ENCODE data around the gene TBL2.
A peak's percentile ranks its signal among the peaks of the same experiment; 100 is the strongest.
"Not testable (repeated sequence)": the region's sequence is repeated elsewhere in the genome, so short reads cannot be mapped to it uniquely, and the experiment has no call there.

Gene TBL2

GRCh38 chr7:73535918-73536317 is 42.5 kb downstream of the TBL2 start:
- not testable (repeated sequence) for ATAC-seq

GRCh38 chr7:73533742-73534141 is 44.6 kb downstream of the TBL2 start:
- ATAC-seq (no peak), DNase-seq (no peak)

More at GRCh38 chr7:73535918-73536317, 42.5 kb downstream of the TBL2 start:
- DNase-seq = not testable (repeated sequence)

- ATAC-seq = no peak
- DNase-seq = no peak
Observed at GRCh38 chr7:73532224-73532623, 46.2 kb downstream of the TBL2 start.

DNA sequence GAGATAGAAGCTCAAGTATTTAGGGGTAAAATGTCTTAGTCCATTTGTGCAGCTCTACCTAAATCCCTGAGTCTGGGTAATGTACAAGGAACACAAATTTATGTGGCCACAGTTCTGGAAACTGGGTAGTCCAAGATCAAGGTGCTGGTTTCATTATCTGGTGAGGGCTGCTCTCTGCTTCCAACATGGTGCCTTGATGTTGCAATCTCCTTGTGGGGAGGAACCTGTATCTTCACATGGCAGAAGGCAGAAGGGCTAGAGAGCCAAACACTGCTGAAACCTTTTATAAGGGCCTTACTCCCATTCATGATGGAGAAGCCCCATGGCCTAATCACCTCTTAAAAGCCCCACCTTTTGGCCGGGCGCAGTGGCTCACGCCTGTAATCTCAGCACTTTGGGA is 47.6 kb downstream of the TBL2 start:
- ATAC-seq = no peak
- DNase-seq = no peak

- no peak for ATAC-seq
Observed at GRCh38 chr7:73526896-73527821, 51.2 kb downstream of the TBL2 start.

DNA sequence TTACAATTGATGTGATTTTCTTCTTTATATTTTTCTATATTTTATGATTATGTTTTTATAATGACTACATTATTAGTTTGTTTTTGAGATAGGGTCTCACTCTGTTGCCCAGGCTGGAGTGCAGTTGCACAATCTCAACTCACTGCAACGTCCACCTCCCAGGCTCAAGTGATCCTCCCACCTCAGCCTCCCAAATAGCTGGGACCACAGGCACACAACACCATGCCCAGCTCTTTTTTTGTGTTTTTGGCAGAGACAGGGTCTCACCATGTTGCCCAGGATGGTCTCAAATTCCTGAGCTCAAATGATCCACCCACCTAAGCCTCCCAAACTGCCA is 52.3 kb downstream of the TBL2 start:
- DNase-seq, ATAC-seq: not testable (repeated sequence)

More at GRCh38 chr7:73526896-73527821, 51.2 kb downstream of the TBL2 start:
- no peak for DNase-seq

- ATAC-seq (peak; percentile 94), DNase-seq (peak; percentile 98)
Observed at GRCh38 chr7:73522105-73522872, 56.1 kb downstream of the TBL2 start, which contains the start of gene BAZ1B. Gene BAZ1B, minus strand, starts transcription at chr7:73522293. Its CDS starts 360 bp downstream, at chr7:73521933.

- ATAC-seq (peak; percentile 53), DNase-seq (peak; percentile 72)
Observed at GRCh38 chr7:73521636-73522104, 56.7 kb downstream of the TBL2 start.

DNA sequence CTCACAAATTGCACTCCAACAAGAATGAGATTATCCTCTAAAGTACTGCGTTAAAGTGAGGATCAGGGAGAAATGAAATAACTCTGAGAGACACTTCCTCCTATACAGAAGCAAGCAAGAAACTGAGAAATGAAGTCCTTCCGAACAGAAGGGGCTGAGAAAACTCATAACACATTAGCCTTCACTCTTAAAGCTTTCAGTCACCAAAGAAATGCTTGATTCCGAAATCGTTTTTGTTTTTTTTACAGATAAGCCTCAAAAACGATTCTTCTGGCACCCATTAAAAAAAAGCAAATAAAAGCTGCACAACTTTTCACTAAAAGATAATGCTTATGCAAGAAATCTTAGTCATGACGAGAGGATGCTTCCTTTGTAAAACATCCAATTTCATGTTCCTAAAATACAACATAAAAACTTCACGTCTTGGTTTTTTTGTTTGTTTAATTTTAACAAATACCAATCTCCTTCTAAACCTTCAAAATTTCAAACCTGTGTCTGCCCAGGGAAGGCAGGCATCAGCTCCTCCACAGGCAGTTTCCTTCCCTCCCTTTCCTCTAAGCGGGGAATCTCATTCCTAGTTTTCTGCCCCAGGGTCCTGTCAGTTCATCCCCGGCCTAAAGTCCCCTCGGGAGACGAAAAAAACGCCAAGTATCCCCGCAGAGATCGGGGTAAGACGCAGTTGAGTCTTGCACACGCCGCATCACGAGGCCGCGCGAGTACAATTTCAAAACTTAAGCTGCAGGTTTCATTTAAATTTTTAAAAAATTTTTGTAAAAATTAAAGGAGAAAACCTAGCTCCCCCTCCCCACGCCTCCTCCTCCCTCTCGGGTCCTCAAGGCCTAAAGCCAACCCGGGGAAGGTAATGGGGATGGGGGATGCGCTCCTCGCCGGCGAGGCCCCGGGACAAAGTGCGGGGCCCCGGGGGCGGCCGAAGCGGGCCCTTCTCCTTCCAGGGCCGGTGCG is 57.4 kb downstream of the TBL2 start:
- DNase-seq (peak; percentile 40), ATAC-seq (no peak)

- ATAC-seq = no peak
- DNase-seq = peak; percentile 37
Observed at GRCh38 chr7:73519867-73520672, 58.3 kb downstream of the TBL2 start.

- no peak for ATAC-seq
- no peak for DNase-seq
Observed at GRCh38 chr7:73518470-73518869, 59.9 kb downstream of the TBL2 start.

All from stimulated activated naive CD8-positive, alpha-beta T cell treated with anti-CD3 and anti-CD28 coated beads, Interleukin-15, Interleukin-2, amounts not matched to agents 100 U/mL and 50 U/mL, for 24 hours (primary cell).